Measurements from ENCODE around the gene VASP.

DNA sequence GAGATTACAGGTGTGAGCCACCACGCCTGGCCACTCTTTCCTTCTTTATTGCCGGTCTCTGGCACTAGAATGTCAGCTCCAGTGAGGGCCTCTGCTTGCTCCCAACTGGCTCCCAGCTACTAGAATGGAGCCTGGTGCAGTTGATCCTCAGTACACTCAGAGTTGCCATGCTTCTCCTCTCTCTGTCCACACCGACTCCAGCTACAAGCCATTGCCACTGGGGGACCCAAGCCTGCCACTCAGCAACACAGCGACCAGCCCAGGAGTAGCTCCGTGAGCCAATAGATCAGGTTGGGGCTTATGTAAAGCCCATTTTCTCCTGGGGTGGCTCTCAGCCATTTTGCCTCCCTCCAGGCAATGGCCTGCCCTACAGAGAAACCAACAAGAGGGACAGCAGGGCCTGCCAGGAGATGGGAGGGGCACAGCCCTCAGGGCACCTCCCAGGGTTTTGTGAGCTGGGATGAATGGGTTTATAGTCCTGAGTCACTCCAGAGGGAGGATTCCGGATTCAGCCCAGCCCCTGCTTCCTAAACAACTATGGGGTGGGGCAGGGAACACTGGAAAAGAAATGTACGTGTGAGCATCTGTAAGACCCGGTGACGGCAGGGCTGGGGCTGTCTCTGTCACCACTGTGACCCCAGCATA is 40.8 kb downstream of the VASP start:
- TF ChIP-seq, protein P1, sequence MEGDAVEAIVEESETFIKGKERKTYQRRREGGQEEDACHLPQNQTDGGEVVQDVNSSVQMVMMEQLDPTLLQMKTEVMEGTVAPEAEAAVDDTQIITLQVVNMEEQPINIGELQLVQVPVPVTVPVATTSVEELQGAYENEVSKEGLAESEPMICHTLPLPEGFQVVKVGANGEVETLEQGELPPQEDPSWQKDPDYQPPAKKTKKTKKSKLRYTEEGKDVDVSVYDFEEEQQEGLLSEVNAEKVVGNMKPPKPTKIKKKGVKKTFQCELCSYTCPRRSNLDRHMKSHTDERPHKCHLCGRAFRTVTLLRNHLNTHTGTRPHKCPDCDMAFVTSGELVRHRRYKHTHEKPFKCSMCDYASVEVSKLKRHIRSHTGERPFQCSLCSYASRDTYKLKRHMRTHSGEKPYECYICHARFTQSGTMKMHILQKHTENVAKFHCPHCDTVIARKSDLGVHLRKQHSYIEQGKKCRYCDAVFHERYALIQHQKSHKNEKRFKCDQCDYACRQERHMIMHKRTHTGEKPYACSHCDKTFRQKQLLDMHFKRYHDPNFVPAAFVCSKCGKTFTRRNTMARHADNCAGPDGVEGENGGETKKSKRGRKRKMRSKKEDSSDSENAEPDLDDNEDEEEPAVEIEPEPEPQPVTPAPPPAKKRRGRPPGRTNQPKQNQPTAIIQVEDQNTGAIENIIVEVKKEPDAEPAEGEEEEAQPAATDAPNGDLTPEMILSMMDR (IDR thresholded peaks at IDR 0.05; ENCODE audit: low read depth, low read length), result no peak
- no peak for TF ChIP-seq EZH2phosphoT487 (IDR thresholded peaks at IDR 0.05; ENCODE audit: low read depth)

All from OCI-LY3 (cell line).